CD8-positive, alpha-beta memory T cell (primary cell): ENCODE measurements around the gene ANO1. TPM values are rescaled to one million over a fixed set of nuclear protein-coding genes. Genes with fewer than 3 reads are reported as not detected.

Experiments used
- CTCF ChIA-PET: fragments of 350-600 bp; sonication (Branson Sonifier 250); formaldehyde crosslinking; loops from one replicate; lab custom pipeline; 2021; ENCODE audit warnings: antibody characterized with exemption; lab: Charles Lee
- POLR2A ChIA-PET: fragments of 350-600 bp; sonication (Branson Sonifier 250); formaldehyde crosslinking; loops from one replicate; lab custom pipeline; 2021; ENCODE audit warnings: antibody characterized with exemption; lab: Charles Lee
- DNase-seq, 5 donors: peaks; one replicate each; pipeline versions ENCODE4 v3.0.0 to v3.0.0-alpha.2; 2020 to 2022; ENCODE audit warnings: mixed read lengths in 1 of 5
- H3K27ac ChIP-seq: one replicate; pipeline ENCODE4 v1.7.0; 2013; ENCODE audit warnings: low read depth, mild to moderate bottlenecking, low read length, moderate library complexity
- H3K27me3 ChIP-seq: 2 replicates; pipeline ENCODE4 v1.7.0; 2013; ENCODE audit warnings: low read length, mild to moderate bottlenecking; ENCODE audit not compliant: insufficient read depth, poor library complexity, severe bottlenecking
- H3K36me3 ChIP-seq: 2 replicates; pipeline ENCODE4 v1.7.0; 2013; ENCODE audit warnings: mild to moderate bottlenecking, low read length, moderate library complexity; ENCODE audit not compliant: insufficient read depth
- H3K4me1 ChIP-seq: 2 replicates; pipeline ENCODE4 v1.7.0; 2013; ENCODE audit warnings: mild to moderate bottlenecking, low read length, moderate library complexity; ENCODE audit not compliant: insufficient read depth
- H3K4me3 ChIP-seq: 2 replicates; pipeline ENCODE4 v1.7.0; 2013; ENCODE audit warnings: mild to moderate bottlenecking, low read length
- H3K9me3 ChIP-seq: 2 replicates; pipeline ENCODE4 v1.7.0; 2013; ENCODE audit warnings: mild to moderate bottlenecking, low read length
- H3K27ac Mint-ChIP-seq, 8 donors: one replicate each; pipeline ENCODE4 v1.8.0; 2020 to 2021; ENCODE audit warnings: mixed read lengths in 8 of 8, mild to moderate bottlenecking in 6 of 8, inconsistent platforms in 3 of 8, moderate library complexity in 3 of 8
- H3K27me3 Mint-ChIP-seq, 2 donors: one replicate each; pipeline ENCODE4 v1.8.0; 2020 to 2021; ENCODE audit warnings: mixed read lengths in 2 of 2, mild to moderate bottlenecking in 1 of 2, moderate library complexity in 1 of 2
- H3K36me3 Mint-ChIP-seq, 3 donors: one replicate each; pipeline ENCODE4 v1.8.0; 2020 to 2021; ENCODE audit warnings: mixed read lengths in 3 of 3, inconsistent platforms in 1 of 3, mild to moderate bottlenecking in 1 of 3
- H3K4me1 Mint-ChIP-seq, 3 donors: one replicate each; pipeline ENCODE4 v1.8.0; 2020 to 2021; ENCODE audit warnings: mixed read lengths in 3 of 3, inconsistent platforms in 1 of 3, mild to moderate bottlenecking in 1 of 3
- H3K4me3 Mint-ChIP-seq, 7 donors: one replicate each; pipeline ENCODE4 v1.8.0; 2020 to 2021; ENCODE audit warnings: mixed read lengths in 7 of 7, mild to moderate bottlenecking in 6 of 7, moderate library complexity in 4 of 7, inconsistent platforms in 2 of 7
- H3K9me3 Mint-ChIP-seq, 5 donors: one replicate each; pipeline ENCODE4 v1.8.0; 2020 to 2022; ENCODE audit warnings: mixed read lengths in 5 of 5, mild to moderate bottlenecking in 3 of 5, moderate library complexity in 2 of 5, inconsistent platforms in 1 of 5
- polyA plus RNA-seq: library from polyadenylated mRNA; unstranded; fragments of 300-500 nt; fragmentation: Illumina TruSeq; gene quantifications from one replicate; pipeline ENCODE4 v1.2.3, GENCODE V29; 2021
- total RNA-seq, 2 experiments: library from RNA; stranded (reverse); gene quantifications; one replicate each; pipeline ENCODE4 v1.2.3, GENCODE V29; 2021

ANO1 gene
- not detected for total RNA-seq
- not detected for polyA plus RNA-seq

GRCh38 chr11:70078095-70078780 lies at the start of gene ANO1:
Gene ANO1 (plus strand): TSS chr11:70078317. CDS start chr11:70078607, 290 bp downstream.
- ChIA-PET POLR2A (no interaction called here), CTCF (no interaction called here)
- no peaks in the 10 kb centered on the region for H3K4me1 Mint-ChIP-seq
- Histone ChIP-seq H3K27me3 (no peaks in the 10 kb centered on the region), H3K4me1 (no peaks in the 10 kb centered on the region), H3K27ac (no peak within 1 kb of the TSS), H3K36me3 (no peaks in the 10 kb centered on the region), H3K4me3 (no peak within 1 kb of the TSS), H3K9me3 (no peaks in the 10 kb centered on the region)
- H3K36me3 Mint-ChIP-seq, result no peaks in the 10 kb centered on the region
- H3K27me3 Mint-ChIP-seq, result peaks cover 30 to 44% of the 10 kb centered on the region in 2 donors
- no peaks in the 10 kb centered on the region for H3K9me3 Mint-ChIP-seq
- DNase-seq, result no peak
- no peak within 1 kb of the TSS for H3K27ac Mint-ChIP-seq
- no peak within 1 kb of the TSS for H3K4me3 Mint-ChIP-seq

GRCh38 chr11:70029115-70029860 lies 48.8 kb upstream of the ANO1 start:
- no peak overlapping the region for H3K27ac Mint-ChIP-seq
- no peaks in the 10 kb centered on the region for H3K36me3 Mint-ChIP-seq
- Histone ChIP-seq H3K4me3 (no peak overlapping the region), H3K27ac (no peak overlapping the region), H3K9me3 (no peaks in the 10 kb centered on the region), H3K27me3 (no peaks in the 10 kb centered on the region), H3K36me3 (no peaks in the 10 kb centered on the region), H3K4me1 (no peaks in the 10 kb centered on the region)
- no peaks in the 10 kb centered on the region for H3K9me3 Mint-ChIP-seq
- no peak overlapping the region for H3K4me3 Mint-ChIP-seq
- H3K4me1 Mint-ChIP-seq, result no peaks in the 10 kb centered on the region
- ChIA-PET POLR2A (no interaction called here), CTCF (no interaction called here)
- no peak for DNase-seq
- peaks cover 8 to 17% of the 10 kb centered on the region in 2 donors for H3K27me3 Mint-ChIP-seq

GRCh38 chr11:70029861-70030380 lies 48.2 kb upstream of the ANO1 start:
- Mint-ChIP-seq H3K9me3 (no peaks in the 10 kb centered on the region), H3K27ac (no peak overlapping the region), H3K4me3 (no peak overlapping the region), H3K27me3 (peaks cover 8 to 21% of the 10 kb centered on the region in 2 donors), H3K36me3 (no peaks in the 10 kb centered on the region), H3K4me1 (no peaks in the 10 kb centered on the region)
- no peak overlapping the region for H3K4me3 ChIP-seq
- no peaks in the 10 kb centered on the region for H3K4me1 ChIP-seq
- no peak for DNase-seq
- H3K36me3 ChIP-seq, result no peaks in the 10 kb centered on the region
- H3K27me3 ChIP-seq, result no peaks in the 10 kb centered on the region
- H3K9me3 ChIP-seq, result no peaks in the 10 kb centered on the region
- ChIA-PET CTCF (no interaction called here), POLR2A (no interaction called here)
- no peak overlapping the region for H3K27ac ChIP-seq

GRCh38 chr11:70030412-70030811 lies 47.7 kb upstream of the ANO1 start:
- H3K36me3 Mint-ChIP-seq, result no peaks in the 10 kb centered on the region
- Histone ChIP-seq H3K27ac (no peak overlapping the region), H3K9me3 (no peaks in the 10 kb centered on the region), H3K27me3 (no peaks in the 10 kb centered on the region), H3K4me3 (no peak overlapping the region), H3K36me3 (no peaks in the 10 kb centered on the region), H3K4me1 (no peaks in the 10 kb centered on the region)
- DNase-seq, result no peak
- CTCF ChIA-PET, result no interaction called here
- peaks cover 8 to 21% of the 10 kb centered on the region in 2 donors for H3K27me3 Mint-ChIP-seq
- no peaks in the 10 kb centered on the region for H3K9me3 Mint-ChIP-seq
- H3K4me3 Mint-ChIP-seq, result no peak overlapping the region
- H3K27ac Mint-ChIP-seq, result no peak overlapping the region
- POLR2A ChIA-PET, result no interaction called here
- H3K4me1 Mint-ChIP-seq, result no peaks in the 10 kb centered on the region

- peaks cover 0 to 1% (median 0%) of the 10 kb centered on the region in 5 donors for H3K9me3 Mint-ChIP-seq
- H3K4me3 ChIP-seq, result no peak overlapping the region
- POLR2A ChIA-PET, result no interaction called here
- no peak overlapping the region for H3K4me3 Mint-ChIP-seq
- no peak for DNase-seq
- no peaks in the 10 kb centered on the region for H3K9me3 ChIP-seq
- no peaks in the 10 kb centered on the region for H3K36me3 Mint-ChIP-seq
- no peak overlapping the region for H3K27ac ChIP-seq
- H3K27me3 ChIP-seq, result no peaks in the 10 kb centered on the region
- no peak overlapping the region for H3K27ac Mint-ChIP-seq
- H3K4me1 ChIP-seq, result no peaks in the 10 kb centered on the region
- H3K36me3 ChIP-seq, result no peaks in the 10 kb centered on the region
- CTCF ChIA-PET, result no interaction called here
- H3K27me3 Mint-ChIP-seq, result peaks cover 9 to 31% of the 10 kb centered on the region in 2 donors
- H3K4me1 Mint-ChIP-seq, result no peaks in the 10 kb centered on the region
These were observed 46.3 kb upstream of the ANO1 start for GRCh38 chr11:70031631-70032469.

GRCh38 chr11:70032470-70032795 lies 45.7 kb upstream of the ANO1 start:
- Mint-ChIP-seq H3K27me3 (peaks cover 13 to 35% of the 10 kb centered on the region in 2 donors), H3K4me1 (no peaks in the 10 kb centered on the region), H3K27ac (no peak overlapping the region), H3K9me3 (peaks cover 0 to 2% (median 0%) of the 10 kb centered on the region in 5 donors), H3K4me3 (no peak overlapping the region), H3K36me3 (no peaks in the 10 kb centered on the region)
- Histone ChIP-seq H3K27me3 (no peaks in the 10 kb centered on the region), H3K9me3 (no peaks in the 10 kb centered on the region), H3K4me3 (no peak overlapping the region), H3K4me1 (no peaks in the 10 kb centered on the region), H3K27ac (no peak overlapping the region), H3K36me3 (no peaks in the 10 kb centered on the region)
- ChIA-PET POLR2A (no interaction called here), CTCF (no interaction called here)
- DNase-seq, result no peak

- Histone ChIP-seq H3K4me1 (no peaks in the 10 kb centered on the region), H3K4me3 (no peak overlapping the region), H3K36me3 (no peaks in the 10 kb centered on the region), H3K9me3 (no peaks in the 10 kb centered on the region), H3K27me3 (no peaks in the 10 kb centered on the region), H3K27ac (no peak overlapping the region)
- ChIA-PET CTCF (no interaction called here), POLR2A (no interaction called here)
- peaks cover 13 to 37% of the 10 kb centered on the region in 2 donors for H3K27me3 Mint-ChIP-seq
- peaks cover 0 to 3% (median under 1%) of the 10 kb centered on the region in 5 donors for H3K9me3 Mint-ChIP-seq
- H3K27ac Mint-ChIP-seq, result no peak overlapping the region
- no peak for DNase-seq
- no peaks in the 10 kb centered on the region for H3K36me3 Mint-ChIP-seq
- no peaks in the 10 kb centered on the region for H3K4me1 Mint-ChIP-seq
- no peak overlapping the region for H3K4me3 Mint-ChIP-seq
These were observed 45.0 kb upstream of the ANO1 start for GRCh38 chr11:70032943-70033710.
